ENCODE data around the gene FTCD.
"Not testable (repeated sequence)": the region's sequence is repeated elsewhere in the genome, so short reads cannot be mapped to it uniquely, and the experiment has no call there.

The FTCD gene

DNA sequence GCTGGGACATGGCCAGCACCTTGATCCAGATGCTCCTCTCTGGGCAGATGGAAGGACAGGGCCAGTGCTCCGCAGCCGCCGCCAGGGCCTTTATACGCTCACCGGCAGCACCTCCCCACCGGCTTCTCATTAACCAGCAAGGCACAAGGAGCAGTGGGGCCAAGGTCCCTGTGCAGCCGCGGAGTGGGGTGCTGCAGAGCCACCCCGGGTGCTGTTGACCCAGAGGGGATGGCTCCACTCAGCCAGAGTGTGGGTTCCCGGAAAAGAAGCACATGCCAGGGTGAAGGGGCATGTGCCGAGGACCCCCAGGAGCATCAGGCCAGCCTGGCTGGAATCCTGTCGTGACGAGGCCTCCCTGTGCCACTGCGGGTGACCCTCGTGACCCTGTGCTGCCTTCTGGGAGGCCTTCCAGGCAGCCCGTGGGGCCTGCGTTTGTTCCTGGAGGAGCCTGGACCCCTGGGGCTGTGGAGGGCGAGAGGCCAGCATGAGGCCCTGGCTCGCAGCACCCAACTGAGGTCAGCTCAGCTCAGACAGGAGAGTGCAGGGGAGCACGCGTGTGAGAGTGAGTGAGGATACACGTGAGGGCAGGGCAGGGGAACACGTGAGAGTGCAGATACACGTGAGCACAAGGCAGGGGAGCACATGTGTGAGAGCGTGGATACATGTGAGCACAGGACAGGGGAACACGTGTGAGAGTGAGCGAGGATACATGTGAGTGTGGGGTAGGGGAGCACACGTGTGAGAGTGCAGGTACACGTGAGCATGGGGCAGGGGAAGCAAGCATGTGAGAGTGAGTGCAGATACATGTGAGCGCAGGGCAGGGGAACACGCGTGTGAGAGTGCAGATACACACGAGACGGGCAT, at the start of gene FTCD:
FTCD (minus strand) TSS at position 66 of the 864 bp plus-strand sequence; CDS start at position 10, 56 bp downstream.
- no peak for DNase-seq

GRCh38 chr21:46205166-46205565, 49.8 kb upstream of the FTCD start:
- DNase-seq = no peak

DNA sequence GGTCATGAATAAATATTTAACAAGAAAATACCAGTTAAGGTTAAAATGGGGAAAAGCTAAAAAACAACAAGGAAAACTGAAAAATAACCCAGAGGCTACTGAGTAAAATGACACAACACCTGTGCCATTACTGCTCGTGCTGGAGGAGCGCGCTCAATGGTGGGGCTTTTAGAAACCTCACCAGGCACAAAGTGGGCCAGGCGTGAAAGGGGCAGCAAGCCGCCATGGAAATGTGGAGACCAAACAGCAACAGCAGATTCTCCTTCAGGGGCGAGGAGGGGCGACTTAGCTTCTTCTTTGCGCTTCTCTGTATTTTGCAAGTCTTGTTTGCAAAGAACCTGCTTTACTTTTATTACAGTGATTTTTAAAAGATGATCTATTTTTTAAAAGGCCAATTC, 47.8 kb upstream of the FTCD start:
- DNase-seq = no peak

GRCh38 chr21:46202592-46203202, 47.3 kb upstream of the FTCD start:
- no peak for DNase-seq

DNA sequence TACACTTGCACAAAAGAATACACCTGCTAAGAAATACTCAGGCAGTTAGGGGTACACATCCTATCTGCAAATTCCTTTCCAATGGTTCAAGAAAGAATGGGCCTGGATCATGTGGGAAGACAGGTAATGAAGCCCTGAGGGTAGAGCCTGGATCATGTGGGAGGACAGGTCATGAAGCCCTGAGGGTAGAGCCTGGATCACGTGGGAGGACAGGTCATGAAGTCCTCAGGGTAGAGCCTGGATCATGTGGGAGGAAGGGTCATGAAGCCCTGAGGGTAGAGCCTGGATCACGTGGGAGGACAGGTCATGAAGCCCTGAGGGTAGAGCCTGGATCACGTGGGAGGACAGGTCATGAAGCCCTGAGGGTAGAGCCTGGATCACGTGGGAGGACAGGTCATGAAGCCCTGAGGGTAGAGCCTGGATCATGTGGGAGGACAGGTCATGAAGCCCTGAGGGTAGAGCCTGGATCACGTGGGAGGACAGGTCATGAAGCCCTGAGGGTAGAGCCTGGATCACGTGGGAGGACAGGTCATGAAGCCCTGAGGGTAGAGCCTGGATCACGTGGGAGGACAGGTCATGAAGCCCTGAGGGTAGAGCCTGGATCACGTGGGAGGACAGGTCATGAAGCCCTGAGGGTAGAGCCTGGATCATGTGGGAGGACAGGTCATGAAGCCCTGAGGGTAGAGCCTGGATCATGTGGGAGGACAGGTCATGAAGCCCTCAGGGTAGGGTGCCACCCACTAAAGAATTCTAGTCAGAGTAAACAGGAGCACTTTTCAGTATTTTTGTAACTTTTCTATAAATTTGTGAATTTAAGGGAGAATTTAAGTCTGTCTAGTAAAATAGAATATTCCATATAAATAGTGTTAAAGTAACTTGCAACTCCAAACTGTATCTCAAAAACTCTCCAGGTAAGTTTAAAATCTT, 45.8 kb upstream of the FTCD start:
- not testable (repeated sequence) for DNase-seq

GRCh38 chr21:46199436-46200373, 44.3 kb upstream of the FTCD start:
- no peak for DNase-seq

DNA sequence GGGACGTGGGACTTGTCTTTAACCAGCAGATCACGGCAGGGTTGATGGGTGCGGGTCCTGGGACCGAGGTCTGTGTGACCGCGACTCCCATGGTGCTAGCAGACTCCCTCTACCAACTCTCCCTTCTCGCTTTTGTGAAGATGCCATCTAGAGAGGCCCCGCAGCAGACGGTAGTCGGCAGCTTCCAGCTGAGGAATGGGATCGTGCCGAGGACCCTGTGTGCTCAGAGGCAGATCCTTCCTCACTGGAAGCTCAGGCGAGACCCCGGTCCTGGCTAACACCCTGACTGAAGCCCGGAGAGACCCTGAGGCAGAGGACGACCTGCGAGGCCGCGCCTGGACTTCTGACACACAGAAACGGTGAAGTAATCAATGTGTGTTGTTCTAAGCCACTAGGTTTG, 41.4 kb upstream of the FTCD start:
- no peak for DNase-seq

- no peak for DNase-seq
Observed at GRCh38 chr21:46195595-46196195, 40.3 kb upstream of the FTCD start.

- DNase-seq = no peak
Observed at GRCh38 chr21:46194374-46195334, 39.3 kb upstream of the FTCD start.

- DNase-seq = no peak
Observed at GRCh38 chr21:46193829-46194373, 38.5 kb upstream of the FTCD start.

DNA sequence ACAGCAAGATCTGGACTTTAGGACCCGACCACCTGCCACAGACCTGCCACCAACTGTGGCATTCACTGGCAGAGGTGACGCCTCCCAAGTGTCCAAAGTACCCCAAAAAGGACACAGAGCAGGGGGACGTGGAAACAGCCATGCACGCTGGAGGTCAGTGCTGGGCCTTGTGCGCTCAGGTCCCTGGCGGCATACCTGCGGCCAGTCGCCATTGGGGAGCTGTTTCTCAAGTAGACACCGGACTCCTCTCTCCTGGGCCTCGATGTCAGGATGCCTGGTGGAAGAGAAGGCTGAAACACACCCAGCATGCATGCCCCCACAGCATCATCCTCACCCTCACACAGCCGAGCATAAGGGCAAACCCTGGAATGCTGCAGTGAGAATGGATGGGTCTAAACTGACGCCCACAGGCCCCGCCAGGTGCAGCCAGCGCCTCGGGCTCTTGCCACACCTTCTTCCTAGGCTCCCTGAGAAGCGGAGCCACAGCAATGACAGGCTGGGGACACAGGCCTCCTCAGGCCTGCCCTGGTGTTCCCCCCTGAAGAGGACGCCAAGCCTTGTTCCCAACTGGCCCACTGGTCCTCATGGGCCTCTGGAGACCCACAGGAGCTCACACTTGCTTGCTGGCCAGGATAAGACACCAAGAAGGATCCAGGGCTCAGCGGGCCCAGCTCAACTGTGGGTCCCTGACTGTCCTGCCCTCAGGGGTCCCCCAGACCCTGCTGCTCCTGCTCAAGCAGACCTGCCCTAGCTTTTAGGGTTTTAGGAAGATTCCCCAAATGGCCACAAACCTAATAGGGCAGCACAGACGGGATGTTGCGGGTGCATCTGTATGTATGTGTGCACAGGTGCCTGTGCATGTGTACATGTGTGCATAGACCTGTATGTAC, 36.6 kb upstream of the FTCD start:
- DNase-seq = no peak

GRCh38 chr21:46191257-46191685, 35.9 kb upstream of the FTCD start:
- DNase-seq = no peak

DNA sequence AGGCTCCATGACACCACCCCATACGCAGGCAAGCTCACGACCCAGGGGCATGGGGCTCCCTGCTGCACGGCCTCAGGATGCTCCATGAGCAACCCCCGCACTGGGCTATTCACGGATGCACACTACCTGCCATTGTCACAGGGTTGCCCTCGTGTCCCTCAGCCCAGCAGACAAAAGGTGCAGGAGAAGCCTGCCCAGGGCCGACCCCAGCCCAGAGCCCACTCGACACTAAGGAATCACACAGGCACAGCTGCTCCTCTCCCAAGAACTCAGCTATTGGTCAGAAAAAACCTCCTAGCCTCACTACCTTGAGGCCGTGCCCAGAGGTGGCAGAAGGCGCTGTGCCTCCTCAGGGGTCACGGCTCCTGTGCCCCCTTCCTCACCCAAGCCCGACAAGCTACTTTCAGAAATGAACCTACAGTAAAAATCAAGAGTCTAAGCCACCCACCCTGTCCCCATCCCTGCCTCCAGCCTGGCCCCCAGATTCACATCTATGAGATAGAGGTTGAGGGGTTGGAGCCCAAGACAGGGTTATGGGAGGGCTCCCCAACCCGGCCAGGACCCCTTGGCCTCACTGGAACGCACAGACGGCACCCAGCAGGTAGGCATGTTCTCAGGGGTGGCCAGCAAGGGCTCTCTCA, 35.2 kb upstream of the FTCD start:
- DNase-seq = no peak

DNA sequence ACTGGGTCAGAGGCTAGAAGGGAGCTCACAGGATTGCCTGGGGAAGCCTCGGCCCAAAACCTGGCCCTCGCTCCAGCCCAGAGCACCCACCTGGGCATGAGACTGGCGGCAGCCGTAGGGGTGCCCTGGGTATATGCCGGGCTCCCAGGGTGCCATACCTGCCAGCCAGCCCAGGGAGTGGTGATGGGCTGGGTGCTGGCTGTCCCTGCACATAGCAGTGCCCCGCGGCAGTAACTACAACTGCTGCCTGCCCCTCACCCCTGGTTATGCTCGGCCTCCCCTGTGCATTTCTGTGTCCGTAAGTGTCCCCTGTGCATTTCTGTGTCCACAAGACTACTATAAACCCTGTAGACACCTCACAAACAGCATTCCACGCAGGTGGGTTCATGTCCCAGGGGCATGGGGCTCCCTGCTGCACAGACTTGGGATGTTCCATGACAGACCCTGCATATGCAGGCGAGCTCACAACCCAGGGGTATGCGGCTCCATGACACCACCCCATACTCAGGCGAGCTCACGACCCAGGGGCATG, 34.6 kb upstream of the FTCD start:
- no peak for DNase-seq

DNA sequence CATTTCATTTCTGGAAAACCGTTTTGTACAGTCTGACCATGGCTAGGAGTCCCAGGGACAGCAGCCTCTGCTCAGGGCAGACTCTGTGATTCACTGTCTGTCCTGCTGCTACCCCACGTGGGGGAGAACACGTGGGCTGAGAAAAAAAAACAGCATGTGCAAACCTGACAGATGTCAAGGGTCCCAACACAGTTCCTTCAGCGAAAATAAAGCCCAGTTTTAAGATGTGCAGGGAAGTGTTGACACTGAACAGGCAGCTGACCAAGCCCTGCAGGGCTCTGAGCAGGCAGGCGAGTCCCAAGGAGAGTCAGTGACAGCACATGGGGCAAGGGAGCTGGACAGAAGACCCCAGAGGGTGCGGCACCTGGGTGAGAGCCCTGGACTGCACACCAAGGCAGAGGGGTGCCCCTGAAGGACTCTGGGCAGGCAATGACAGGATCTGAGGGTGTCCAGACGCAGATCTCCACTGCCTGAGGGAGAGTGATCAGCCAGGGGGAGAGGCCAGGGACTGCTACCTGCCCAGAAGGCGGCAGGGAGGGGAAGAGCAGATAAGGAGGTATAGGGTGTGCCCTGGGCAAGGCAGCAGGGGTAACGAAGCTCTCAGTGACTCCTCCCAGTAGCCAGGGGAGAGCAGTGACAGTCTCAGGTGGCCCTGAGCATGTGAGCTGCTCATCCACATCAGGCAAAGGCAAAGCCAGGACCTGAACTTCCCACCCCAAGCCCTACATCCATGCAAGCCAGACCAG, 34.0 kb upstream of the FTCD start:
- DNase-seq = no peak

GRCh38 chr21:46188226-46189212, 33.1 kb upstream of the FTCD start:
- no peak for DNase-seq
